SHP77 (cell line): ENCODE data around the gene CD7.
A peak's percentile ranks its signal among the peaks of the same experiment; 100 is the strongest.

Experiments
- DNase-seq, 2 experiments: peaks; one replicate each; lab custom pipeline; 2025; lab: John Stamatoyannopoulos, UW

Gene CD7

DNA sequence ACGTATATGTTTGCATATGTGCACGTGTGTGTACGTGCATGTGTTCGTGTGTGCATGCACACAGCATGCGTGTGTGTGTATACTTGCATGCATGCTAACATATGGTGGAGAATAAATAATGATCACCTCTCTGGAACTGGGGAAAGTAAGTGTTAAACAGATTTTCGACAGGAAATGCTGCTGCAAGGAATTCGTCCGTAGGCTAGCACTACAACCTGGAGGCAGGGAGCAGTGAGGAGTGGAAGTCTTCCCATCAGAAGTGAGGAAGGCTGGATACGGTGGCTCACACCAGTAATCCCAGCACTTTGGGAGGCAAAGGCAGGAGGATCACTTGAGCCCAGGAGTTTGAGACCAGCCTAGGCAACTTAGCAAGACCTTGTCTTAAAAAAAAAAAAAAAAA lies 39.1 kb downstream of the CD7 start:
- DNase-seq: no peak

DNA sequence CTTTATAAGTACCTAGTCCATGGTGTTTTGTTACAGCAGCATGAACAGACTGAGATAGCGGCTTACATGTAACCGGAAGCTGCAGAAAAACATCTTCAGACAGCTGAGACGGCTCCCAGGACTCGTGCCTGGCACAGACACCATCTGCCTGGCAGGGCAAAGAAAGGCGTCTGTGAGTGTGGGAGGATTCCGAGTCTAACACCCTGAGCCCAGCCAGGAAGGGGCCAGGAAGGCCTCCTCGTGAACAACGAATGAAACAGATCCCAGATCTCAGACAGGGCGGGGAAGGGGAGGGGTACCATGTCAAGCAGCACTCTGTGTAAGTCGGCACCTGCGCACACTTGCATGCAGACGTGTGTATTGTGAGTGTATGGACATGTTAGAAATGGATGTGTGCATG lies 39.6 kb downstream of the CD7 start:
- no peak for DNase-seq

DNA sequence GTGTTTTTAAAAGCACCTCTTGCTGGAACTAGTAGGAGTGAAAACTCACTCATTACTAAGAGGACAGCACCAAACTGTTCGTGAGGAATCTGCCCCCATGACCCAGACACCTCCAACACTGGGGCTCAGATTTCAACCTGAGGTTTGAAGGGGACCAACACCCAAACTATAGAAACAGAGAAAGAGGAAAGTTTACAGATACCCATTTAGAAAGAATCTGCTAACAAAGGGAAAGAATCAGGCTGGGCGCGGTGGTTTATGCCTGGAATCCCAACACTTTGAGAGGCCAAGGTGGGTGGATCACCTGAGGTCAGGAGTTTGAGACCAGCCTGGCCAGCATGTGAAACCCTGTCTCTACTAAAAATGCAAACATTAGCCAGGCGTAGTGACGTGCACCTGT lies 40.5 kb downstream of the CD7 start:
- no peak for DNase-seq

DNA sequence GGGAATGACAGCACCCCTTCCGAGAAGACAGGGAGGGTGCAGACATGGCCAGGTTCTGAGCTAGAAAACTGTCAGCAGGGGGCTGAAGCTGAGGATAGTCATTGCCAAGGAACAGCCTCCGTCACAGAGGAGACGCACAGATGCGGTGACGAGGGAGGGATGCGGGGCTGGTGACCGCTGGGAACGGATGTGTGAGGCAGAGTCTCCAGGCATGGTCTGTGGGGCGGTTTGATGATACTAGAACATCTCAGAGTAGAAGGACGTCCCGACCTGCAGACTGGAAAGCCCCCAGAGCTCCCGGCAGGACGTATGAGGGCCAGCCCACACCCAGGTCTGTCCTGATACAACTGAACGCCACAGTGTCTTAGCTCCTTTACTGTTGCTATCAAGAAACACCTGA lies 42.1 kb downstream of the CD7 start:
- DNase-seq: no peak

DNA sequence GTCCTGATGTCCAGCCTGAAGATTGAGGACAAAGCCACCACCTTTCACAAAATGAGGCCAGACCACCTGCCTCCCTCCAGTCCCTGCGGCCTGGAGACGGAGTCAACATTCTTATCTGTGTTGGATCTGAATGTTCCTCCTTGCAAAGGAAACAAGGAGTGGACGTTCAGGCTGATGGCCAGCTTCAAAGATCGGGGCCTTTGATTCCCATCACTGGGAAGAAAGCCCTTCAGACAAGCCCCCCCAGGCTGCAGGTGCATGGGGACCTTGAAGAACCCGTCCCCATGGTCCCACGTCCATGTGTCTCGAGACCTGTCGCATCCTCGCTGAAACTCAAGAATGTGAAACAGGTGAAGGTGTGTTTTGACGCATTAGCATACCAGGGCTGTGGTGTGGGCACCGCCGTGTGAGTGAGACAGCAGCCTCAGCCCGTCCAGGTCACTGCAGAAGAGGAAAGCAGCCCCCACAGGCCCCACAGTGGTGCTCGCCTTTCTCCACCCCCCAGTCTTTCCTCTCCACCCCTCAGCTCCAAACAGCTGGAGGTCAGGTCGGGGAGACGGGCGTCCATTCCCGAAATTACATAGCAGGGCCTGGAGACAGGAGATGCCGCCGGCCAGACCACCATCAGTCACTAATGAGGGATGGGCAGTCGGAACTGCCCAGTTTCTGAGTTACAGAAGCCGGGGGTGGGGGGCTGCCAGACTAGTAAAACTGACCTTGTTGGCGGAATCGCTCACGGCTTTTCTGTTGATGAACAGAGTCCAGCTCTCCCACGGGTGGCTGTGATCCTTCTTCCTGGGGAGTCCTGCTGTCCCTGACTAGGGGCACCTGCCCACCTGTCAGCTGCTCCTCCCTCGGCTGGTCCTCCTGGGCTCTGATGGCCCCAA lies 43.0 kb downstream of the CD7 start:
- DNase-seq: no peak

DNA sequence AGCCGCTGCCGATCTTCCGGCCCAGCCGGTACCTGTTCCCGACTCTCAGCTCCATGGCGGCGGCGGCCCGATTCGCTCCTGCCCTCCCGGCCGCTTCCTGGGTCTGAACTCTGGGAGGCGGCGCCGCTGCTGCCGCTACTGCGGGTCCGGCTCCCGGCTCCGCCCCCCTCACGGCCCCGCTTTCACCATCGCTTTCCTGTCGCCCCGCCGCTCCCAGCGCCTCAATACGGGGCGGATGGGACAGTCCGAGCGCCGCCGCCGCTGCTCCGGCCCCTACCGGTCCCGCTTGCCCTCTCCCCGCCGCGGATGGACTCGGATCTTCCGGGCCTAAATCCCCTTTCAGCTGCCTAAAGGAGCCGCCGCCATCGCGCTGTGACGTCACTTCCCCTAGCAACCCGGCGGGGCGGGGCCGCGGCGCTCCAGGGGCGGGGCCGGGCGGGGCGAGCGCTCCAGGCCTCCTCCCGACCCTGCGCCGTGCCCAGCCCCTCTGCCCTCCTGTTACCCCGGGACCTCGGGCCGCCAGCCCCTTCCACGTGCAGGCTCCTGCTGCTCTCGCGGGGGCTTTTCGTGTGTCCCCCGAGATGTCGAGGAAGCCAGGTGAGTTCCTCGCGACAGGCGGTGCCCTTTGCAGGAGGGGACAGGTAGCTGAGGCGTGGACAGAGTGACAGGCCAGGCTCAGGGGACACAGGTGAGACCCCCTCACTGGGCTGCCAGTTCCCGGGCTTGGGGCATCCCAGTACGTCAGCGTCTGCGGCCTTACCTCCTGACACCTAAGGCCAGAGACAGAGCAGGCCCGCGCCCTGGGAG lies 43.9 kb downstream of the CD7 start, which contains the start of gene CSNK1D:
Gene CSNK1D (minus strand): TSS at position 374 of the 807 bp plus-strand sequence. CDS start 319 bp downstream, at position 55.
- DNase-seq: peak; percentile 82 to 83

DNA sequence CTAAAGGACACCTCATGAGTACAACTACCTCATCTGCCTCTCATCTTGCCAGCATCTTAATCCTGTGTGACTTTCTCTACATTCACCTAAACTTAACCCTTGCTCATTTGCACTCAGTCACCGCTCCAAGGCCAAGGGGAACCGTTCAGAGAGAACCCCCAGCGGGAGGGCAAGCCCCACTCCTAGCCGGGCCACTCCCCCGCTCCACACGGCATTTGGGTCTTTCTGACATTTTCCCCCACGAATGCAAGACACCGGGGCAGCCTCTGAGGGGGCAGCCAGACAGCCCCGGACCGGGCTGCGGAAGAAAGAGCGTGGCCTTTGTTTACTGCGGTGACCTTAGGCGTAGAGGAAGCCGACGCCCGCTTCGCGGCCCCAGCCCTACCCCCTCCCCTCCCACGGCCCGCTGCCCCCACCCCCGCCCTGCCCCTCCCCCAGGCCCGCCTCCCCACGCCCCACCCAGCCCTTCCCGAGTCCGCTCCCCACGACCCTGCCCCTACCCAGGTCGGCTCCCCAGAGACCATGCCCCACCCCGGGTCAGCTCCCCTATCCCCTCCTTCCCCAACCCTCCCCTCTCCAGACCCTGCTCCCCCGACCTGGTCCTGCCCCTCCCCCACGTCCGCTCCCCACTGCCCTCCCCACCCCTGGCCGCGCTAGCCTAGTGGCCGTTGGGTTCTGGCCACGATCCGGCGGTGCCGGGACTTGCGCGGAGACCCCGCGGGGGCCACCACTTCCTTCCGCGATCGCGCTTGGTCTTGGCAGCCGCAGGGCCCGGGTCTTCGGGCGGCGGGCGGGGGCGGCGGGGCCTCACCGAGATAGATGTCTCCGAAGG lies 44.7 kb downstream of the CD7 start:
- no peak for DNase-seq

DNA sequence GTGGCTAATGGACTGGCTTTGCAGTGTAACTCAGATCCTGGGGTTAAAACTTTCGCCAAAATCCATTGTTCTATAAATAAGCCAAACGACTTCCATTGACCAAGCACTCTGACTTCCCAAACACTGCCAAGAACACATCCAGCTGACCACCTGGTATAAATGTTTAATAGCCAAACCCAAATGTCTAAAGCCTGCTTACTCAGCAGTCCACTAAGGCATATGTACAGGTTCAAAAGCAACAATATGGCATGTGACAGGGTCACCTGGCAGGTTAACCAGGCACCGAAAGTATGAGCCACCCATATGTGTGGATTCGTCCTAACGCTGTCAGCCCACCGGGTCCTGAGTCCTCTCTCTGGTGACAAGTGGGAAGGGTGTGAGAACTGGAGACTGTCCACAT lies 46.0 kb downstream of the CD7 start:
- DNase-seq: no peak

DNA sequence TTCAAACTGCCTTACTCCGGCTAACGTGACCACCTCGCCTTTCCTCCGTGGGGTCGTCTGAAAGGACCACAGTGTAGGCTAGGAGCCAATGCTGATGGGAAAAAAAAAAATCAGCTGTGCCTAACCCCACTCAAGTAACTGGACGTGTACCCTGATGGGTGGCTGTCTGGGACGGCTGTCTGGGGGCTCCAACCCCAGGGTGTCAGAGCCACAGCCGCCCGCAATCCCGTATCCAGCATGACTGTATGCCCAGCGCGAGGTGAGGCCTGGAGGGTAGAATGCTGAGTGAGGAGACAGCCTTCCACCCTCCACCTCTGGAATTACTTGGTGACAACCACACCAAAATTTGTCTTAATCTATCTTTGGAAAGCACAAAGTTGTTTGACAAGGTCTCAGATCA lies 46.8 kb downstream of the CD7 start:
- DNase-seq: no peak

DNA sequence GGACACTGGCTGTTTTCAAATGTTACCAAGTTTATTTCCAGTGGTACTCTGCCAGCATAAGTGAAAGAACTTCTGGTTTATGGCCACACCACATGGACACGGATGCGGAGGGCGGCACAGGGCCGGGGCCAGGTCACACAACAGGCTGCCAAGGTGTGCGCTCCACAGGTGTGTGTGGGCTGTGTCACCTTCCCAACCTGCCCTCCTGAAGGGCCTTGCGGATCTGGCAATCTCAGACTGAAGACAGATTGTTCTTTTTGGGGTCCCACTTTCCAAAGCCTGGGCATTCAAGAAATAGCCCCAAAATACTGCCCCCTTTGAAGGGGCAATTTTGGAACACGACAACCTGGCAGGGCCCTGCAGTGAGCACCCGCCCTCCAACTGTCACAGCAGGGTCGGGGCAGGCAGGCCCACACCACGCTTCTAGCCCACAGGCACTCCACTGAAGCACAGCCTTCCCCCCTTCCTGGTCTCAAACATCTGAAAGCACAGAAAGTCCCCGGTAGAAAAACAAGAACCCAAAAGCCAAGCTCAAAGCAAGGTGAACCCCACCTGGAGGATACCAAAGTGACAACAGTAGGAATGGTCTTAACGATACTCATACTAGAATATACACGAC lies 47.4 kb downstream of the CD7 start:
- no peak for DNase-seq

DNA sequence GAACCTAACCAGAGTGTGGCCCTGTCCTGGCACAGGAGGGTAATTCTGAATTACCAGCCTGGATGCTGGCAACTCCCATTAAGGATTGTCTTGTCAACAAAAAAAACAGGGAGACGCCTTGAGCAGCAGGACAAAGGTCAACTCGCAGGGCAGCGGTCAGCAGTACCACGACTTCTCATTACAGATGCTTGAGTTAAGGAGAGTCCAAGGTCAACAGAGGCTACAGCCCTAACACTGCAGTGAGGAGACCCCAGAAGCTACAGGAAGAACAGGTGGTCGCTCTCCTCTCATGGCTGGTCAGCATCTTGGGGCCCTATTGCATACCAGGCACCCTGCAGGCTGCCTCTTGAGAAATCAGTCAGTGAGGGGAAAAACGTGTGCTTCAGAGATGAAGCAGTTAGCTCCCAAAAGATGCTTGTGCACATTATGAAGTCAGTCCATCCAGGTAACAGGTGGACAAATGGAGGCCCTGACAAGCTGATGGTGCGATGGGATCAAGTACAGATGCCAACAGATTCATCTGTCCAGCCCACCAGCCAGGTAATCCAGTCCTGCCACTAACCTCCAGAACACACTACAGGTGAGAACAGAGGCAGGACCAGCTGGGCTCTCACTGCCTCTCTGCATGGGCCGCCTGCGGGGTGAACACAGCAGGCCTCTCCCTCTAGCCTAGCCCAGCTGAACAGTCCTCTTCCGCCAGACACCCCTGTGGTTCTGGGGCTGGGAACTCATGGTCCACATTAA lies 48.1 kb downstream of the CD7 start:
- DNase-seq: no peak

DNA sequence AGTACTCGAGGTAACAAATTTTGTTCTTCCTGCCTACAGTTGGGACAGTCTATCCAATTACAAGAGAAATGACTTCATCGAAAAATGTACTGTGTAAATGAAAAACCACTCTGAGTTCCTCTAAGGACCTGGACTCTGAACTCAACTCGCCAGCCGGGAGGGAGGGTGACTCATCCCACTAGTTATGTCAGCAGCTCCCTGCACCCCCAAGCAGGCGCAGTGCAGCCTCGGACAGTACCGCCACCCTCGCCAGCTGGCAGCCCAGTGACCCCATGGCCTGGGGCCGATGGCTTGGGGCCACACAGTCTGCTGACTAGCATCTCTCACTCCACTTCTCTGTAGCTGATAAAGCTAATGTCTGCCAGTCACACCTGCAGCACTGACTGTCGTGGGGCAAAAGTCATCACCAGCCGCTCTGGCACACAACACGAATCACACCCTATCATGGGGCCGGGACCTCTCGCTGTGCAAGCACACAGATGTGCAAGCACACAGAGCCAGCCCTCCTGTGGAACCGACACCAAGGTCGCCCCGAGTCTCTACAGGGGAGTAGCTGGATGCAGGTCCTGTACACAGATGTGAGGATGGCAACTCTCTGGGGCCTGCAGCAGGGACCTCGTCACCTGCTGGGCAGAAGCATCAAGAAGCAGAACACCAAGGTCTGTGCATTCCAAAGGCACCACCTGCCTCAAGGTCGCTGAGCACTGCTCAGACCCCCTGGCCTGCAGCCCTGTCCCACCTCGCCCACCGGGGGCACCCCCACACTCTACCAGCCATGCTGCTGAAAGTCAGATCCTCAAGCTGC lies 49.6 kb downstream of the CD7 start:
- no peak for DNase-seq

DNA sequence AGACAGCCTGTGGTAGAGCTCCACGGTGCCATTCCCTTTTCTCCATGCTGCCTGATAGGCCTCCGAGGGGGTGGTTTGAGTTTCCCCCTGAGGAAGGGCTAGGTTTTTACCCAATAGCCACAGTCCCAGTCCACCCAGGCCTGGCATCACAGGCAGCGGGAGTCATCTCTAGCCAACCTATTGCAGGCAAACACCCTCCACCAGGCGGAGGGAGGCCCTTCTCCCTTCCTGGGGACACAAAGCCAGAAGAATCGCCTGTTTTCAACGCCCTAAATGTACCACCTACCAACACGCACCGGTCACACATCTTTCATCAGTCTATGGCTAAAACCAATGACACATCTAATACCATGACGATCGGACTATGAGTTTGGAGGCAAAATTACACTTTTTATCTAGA lies 51.3 kb downstream of the CD7 start:
- DNase-seq: no peak
